BJ (cell line): ENCODE results near the gene HOXC5. TPM values are rescaled to one million over a fixed set of nuclear protein-coding genes. Genes with fewer than 3 reads are reported as not detected.
A peak's percentile ranks its signal among the peaks of the same experiment; 100 is the strongest.

Source experiments
- CTCF ChIA-PET: fragments of 350-600 bp; formaldehyde crosslinking; extraction: SDS; loops from one replicate; lab custom pipeline; 2021; ENCODE audit warnings: antibody characterized with exemption, inconsistent platforms; lab: Yijun Ruan, JAX
- POLR2A ChIA-PET: fragments of 300-600 bp; sonication (Branson Sonifier 250); formaldehyde crosslinking; extraction: SDS; loops from one replicate; lab custom pipeline; 2021; ENCODE audit warnings: antibody characterized with exemption; lab: Charles Lee
- DNase-seq: peaks from one replicate; pipeline ENCODE4 v3.0.0-alpha.2; 2011; ENCODE audit warnings: low read depth
- H3K27me3 ChIP-seq: 2 replicates; pipeline ENCODE4 v1.6.0; 2011; ENCODE audit warnings: low read length; ENCODE audit not compliant: control insufficient read depth, insufficient read depth
- H3K36me3 ChIP-seq: 2 replicates; pipeline ENCODE4 v1.5.1; 2011; ENCODE audit warnings: low read length; ENCODE audit not compliant: control insufficient read depth, insufficient read depth
- H3K4me3 ChIP-seq: 2 replicates; pipeline ENCODE4 v1.5.1; 2011; ENCODE audit warnings: low read depth, mild to moderate bottlenecking, control low read depth, low read length
- CTCF ChIP-seq: IDR thresholded peaks from 2 replicates; pipeline ENCODE4 v1.5.1; 2011; ENCODE audit warnings: low read depth, mild to moderate bottlenecking, control low read depth, inconsistent platforms, low read length, moderate library complexity; ENCODE audit not compliant: insufficient read depth
- polyA plus RNA-seq: library from polyadenylated mRNA; depleted of rRNA; stranded (reverse); fragments of >200 nt; gene quantifications from 2 replicates; pipeline ENCODE4 v1.2.3, GENCODE V29; 2011

HOXC5 gene
- polyA plus RNA-seq, 1 experiment: not detected

GRCh38 chr12:53998900-53999236, 34.0 kb upstream of the HOXC5 start:
- peaks cover 2% of the 10 kb centered on the region; the same call in 1 of the 2 replicates for H3K27me3 ChIP-seq
- H3K4me3 ChIP-seq: peak overlapping the region; percentile 73
- DNase-seq: no peak
- H3K36me3 ChIP-seq: no peaks in the 10 kb centered on the region
- TF ChIP-seq CTCF: no peak
- ChIA-PET POLR2A (no interaction called here), CTCF (interaction anchor here (1.4 to 16.8 kb wide), 7 partner anchors 12 to 230 kb away, joined by 3 to 213 read pairs (median 23); partner anchors contain the start of genes HOXC10 and SMUG1)

DNA sequence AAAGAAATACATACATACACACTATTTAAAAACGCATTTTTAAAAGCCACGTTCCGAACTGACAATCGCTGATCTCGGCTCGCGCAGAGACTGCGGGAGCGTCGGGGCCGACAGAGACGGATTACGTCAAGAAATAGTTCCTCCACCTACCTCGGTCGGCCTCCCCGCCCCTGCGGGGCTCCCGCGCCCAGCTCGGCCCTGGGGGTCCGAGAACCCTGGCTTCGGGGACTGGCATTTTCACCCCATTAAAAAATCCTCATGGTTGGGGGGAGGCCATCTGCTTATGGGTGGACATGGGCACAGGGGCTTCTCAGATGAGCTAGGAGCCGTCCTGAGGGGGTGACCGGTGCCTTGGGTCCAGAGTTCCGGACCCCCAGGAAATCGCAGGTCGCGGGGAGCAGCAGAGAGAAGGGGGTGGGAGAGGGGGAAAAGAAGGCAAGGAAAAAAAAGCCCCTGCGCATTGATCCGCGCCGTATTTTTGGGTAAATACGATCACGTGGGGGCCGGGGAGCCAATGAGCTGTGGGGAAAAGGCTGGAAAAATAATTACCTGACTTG, 33.2 kb upstream of the HOXC5 start:
- Histone ChIP-seq H3K4me3 (peak overlapping the region; percentile 73), H3K27me3 (peaks cover 2% of the 10 kb centered on the region; the same call in 1 of the 2 replicates), H3K36me3 (no peaks in the 10 kb centered on the region)
- POLR2A ChIA-PET: interaction anchor here (0.7 kb wide), 1 partner anchor 246 kb away, joined by 3 read pairs; no protein-coding TSS in a partner anchor
- no peak for TF ChIP-seq CTCF
- DNase-seq: no peak
- CTCF ChIA-PET: interaction anchor here (0.6 to 16.8 kb wide), 17 partner anchors 8 to 326 kb away, joined by 3 to 213 read pairs (median 5); partner anchors contain the start of genes COPZ1, HOXC10, HOXC5 and HOXC8

GRCh38 chr12:54000116-54001114, 32.4 kb upstream of the HOXC5 start, which contains the start of gene HOXC9:
Gene HOXC9, plus strand, starts transcription at chr12:54000161. Its CDS starts 28 bp downstream, at chr12:54000189.
- Histone ChIP-seq H3K4me3 (peak within 1 kb of the TSS; percentile 73), H3K27me3 (no peaks in the 10 kb centered on the region; the same call in 1 of the 2 replicates), H3K36me3 (no peaks in the 10 kb centered on the region)
- DNase-seq: no peak
- POLR2A ChIA-PET: interaction anchor here (0.7 kb wide), 2 partner anchors 189 to 247 kb away, joined by 3 to 8 read pairs; partner anchors contain the start of gene SMUG1
- CTCF ChIA-PET: interaction anchor here (0.7 to 16.8 kb wide), 17 partner anchors 8 to 325 kb away, joined by 3 to 213 read pairs (median 5); partner anchors contain the start of genes COPZ1, HOXC10, HOXC5 and HOXC8
- TF ChIP-seq CTCF: no peak

GRCh38 chr12:54001283-54002187, 31.3 kb upstream of the HOXC5 start:
- no peaks in the 10 kb centered on the region; the same call in 1 of the 2 replicates for H3K27me3 ChIP-seq

More at GRCh38 chr12:54001283-54002187, 31.3 kb upstream of the HOXC5 start:
- TF ChIP-seq CTCF: no peak
- DNase-seq: no peak
- no peaks in the 10 kb centered on the region for H3K36me3 ChIP-seq
- peak overlapping the region; percentile 73 for H3K4me3 ChIP-seq
- ChIA-PET POLR2A (no interaction called here), CTCF (interaction anchor here (1.2 to 16.8 kb wide), 8 partner anchors 10 to 255 kb away, joined by 3 to 213 read pairs (median 20); partner anchors contain the start of gene HOXC10)
